ENCODE data around the gene SUPT4H1.

SUPT4H1 gene

GRCh38 chr17:58364270-58364942 lies 12.4 kb upstream of the SUPT4H1 start:
- no peak for DNase-seq (ENCODE audit: low read depth in 1 of 2, low spot score in 1 of 2)

GRCh38 chr17:58363457-58364185 lies 11.6 kb upstream of the SUPT4H1 start:
- no peak for DNase-seq (ENCODE audit: low read depth in 1 of 2, low spot score in 1 of 2)

- DNase-seq (ENCODE audit: low read depth in 1 of 2, low spot score in 1 of 2): no peak
Observed at GRCh38 chr17:58362368-58363014, 10.5 kb upstream of the SUPT4H1 start.

GRCh38 chr17:58360296-58361063 lies 8.5 kb upstream of the SUPT4H1 start:
- no peak for DNase-seq (ENCODE audit: low read depth in 1 of 2, low spot score in 1 of 2)

GRCh38 chr17:58358408-58359172 lies 6.6 kb upstream of the SUPT4H1 start:
- no peak for DNase-seq (ENCODE audit: low read depth in 1 of 2, low spot score in 1 of 2)

GRCh38 chr17:58357312-58358297 lies 5.6 kb upstream of the SUPT4H1 start:
- DNase-seq (ENCODE audit: low read depth in 1 of 2, low spot score in 1 of 2): no peak

GRCh38 chr17:58356231-58356630 lies 4.2 kb upstream of the SUPT4H1 start:
- DNase-seq (ENCODE audit: low read depth in 1 of 2, low spot score in 1 of 2): no peak

GRCh38 chr17:58354541-58355216 lies 2.7 kb upstream of the SUPT4H1 start:
- no peak for DNase-seq (ENCODE audit: low read depth in 1 of 2, low spot score in 1 of 2)

GRCh38 chr17:58353389-58353825 lies 1.4 kb upstream of the SUPT4H1 start:
- no peak for DNase-seq (ENCODE audit: low read depth in 1 of 2, low spot score in 1 of 2)

- DNase-seq (ENCODE audit: low read depth in 1 of 2, low spot score in 1 of 2): no peak
Observed at GRCh38 chr17:58352596-58353388, 791 bp upstream of the SUPT4H1 start.

- DNase-seq (ENCODE audit: low read depth in 1 of 2, low spot score in 1 of 2): no peak
Observed at GRCh38 chr17:58351182-58351581, 819 bp downstream of the SUPT4H1 start.

- DNase-seq (ENCODE audit: low read depth in 1 of 2, low spot score in 1 of 2): no peak
Observed at GRCh38 chr17:58348038-58348437, 4.0 kb downstream of the SUPT4H1 start.

- DNase-seq (ENCODE audit: low read depth in 1 of 2, low spot score in 1 of 2): no peak
Observed at GRCh38 chr17:58345500-58345899, 6.5 kb downstream of the SUPT4H1 start.

GRCh38 chr17:58344791-58345157 lies 7.2 kb downstream of the SUPT4H1 start:
- peak in 1 of 2 donors; percentile 64 for DNase-seq (ENCODE audit: low read depth in 1 of 2, low spot score in 1 of 2)

GRCh38 chr17:58344047-58344790 lies 7.8 kb downstream of the SUPT4H1 start:
- DNase-seq (ENCODE audit: low read depth in 1 of 2, low spot score in 1 of 2): peak; percentile 74 to 93

- no peak for DNase-seq (ENCODE audit: low read depth in 1 of 2, low spot score in 1 of 2)
Observed at GRCh38 chr17:58343131-58343530, 8.9 kb downstream of the SUPT4H1 start.

- DNase-seq (ENCODE audit: low read depth in 1 of 2, low spot score in 1 of 2): no peak
Observed at GRCh38 chr17:58341861-58342475, 10.0 kb downstream of the SUPT4H1 start.

Data from activated CD4-positive, alpha-beta T cell treated with anti-CD3 and anti-CD28 coated beads, Interleukin-2, amount 50 U/mL, for 24 hours (primary cell).